ENCODE results near the gene PRG3. TPM values are rescaled to one million over a fixed set of nuclear protein-coding genes. Genes with fewer than 3 reads are reported as not detected.

The PRG3 gene
- total and polyA plus RNA-seq, 2 donors (not counting 1 experiment from before 2014, with no cell fraction given): not detected

DNA sequence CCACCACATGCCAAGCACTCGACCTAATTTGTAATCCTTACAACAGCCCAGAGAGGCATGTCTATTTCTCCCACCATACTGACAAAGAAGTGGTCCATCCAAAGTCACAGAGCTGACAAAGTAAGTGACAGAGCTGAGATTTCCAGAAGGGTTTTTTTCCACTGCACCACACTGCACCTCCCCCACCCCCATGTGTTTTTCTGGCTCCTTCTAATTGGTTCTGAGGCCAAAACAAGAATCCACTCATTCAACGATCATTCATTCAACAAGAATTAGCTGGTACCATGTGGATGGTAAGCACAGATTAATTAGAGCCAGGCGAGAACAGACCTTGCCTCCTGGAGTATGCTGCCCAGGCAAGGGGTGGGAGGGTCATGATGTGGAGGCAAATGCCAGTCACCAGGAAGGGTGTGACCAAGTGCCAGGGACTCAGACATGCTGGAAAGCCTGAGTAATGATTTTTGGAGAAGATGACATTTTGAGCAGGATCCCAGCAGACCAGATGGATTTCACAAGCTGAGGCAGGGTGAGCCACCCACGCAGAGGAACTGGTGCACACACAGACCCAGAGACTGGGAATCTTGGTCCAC lies 24.4 kb upstream of the PRG3 start:
- CTCF ChIA-PET: no interaction called here
- Histone ChIP-seq H3K9ac (ENCODE audit: low read length) (no peak overlapping the region), H2AFZ (ENCODE audit: insufficient read depth, low read depth, low read length, poor library complexity, severe bottlenecking) (no peak overlapping the region), H3K4me1 (ENCODE audit: control insufficient read depth in 2 of 2, insufficient read depth in 2 of 2, low read length in 2 of 2) (no peaks in the 10 kb centered on the region), H4K20me1 (ENCODE audit: control insufficient read depth, insufficient read depth, low read length, poor library complexity, severe bottlenecking) (no peaks in the 10 kb centered on the region), H3K27me3 (replicated peaks in 1 of 4; ENCODE audit: control extremely low read depth in 1 of 4, control insufficient read depth in 3 of 4, insufficient read depth in 4 of 4, low read length in 3 of 4) (no peaks in the 10 kb centered on the region), H3K79me2 (ENCODE audit: control insufficient read depth, insufficient read depth, low read length) (no peaks in the 10 kb centered on the region), H3K4me2 (replicated peaks; ENCODE audit: low read depth, low read length, poor library complexity, severe bottlenecking) (no peak overlapping the region), H3K36me3 (replicated peaks in 1 of 2; ENCODE audit: control extremely low read depth in 1 of 2, control insufficient read depth in 1 of 2, extremely low read depth in 1 of 2, insufficient read depth in 2 of 2, low read length in 1 of 2) (peaks cover 2 to 8% of the 10 kb centered on the region in 2 experiments), H3K27ac (ENCODE audit: low read length in 2 of 2) (no peak overlapping the region), H3K4me3 (ENCODE audit: control extremely low read depth in 1 of 5, extremely low read depth in 1 of 5, insufficient read depth in 1 of 5, low read depth in 2 of 5, low read length in 4 of 5) (no peak overlapping the region), H3K9me3 (ENCODE audit: control extremely low read depth in 1 of 3, control insufficient read depth in 2 of 3, insufficient read depth in 1 of 3, low read length in 2 of 3) (peaks cover 0 to 3% (median 0%) of the 10 kb centered on the region in 3 donors)
- intact Hi-C loops (cut with micrococcal nuclease): no loop called here
- H3K27ac Mint-ChIP-seq: no peak overlapping the region
- WGBS (ENCODE audit: insufficient coverage): 88% methylated on average over 2 of the region's 4 CpGs
- POLR2A ChIA-PET: no interaction called here
- DNase-seq: no peak
- peaks cover 11% of the 10 kb centered on the region for H3K4me1 Mint-ChIP-seq
- H3K4me3 Mint-ChIP-seq: no peak overlapping the region
- H3K27me3 Mint-ChIP-seq: no peaks in the 10 kb centered on the region
- TF ChIP-seq, protein P1, sequence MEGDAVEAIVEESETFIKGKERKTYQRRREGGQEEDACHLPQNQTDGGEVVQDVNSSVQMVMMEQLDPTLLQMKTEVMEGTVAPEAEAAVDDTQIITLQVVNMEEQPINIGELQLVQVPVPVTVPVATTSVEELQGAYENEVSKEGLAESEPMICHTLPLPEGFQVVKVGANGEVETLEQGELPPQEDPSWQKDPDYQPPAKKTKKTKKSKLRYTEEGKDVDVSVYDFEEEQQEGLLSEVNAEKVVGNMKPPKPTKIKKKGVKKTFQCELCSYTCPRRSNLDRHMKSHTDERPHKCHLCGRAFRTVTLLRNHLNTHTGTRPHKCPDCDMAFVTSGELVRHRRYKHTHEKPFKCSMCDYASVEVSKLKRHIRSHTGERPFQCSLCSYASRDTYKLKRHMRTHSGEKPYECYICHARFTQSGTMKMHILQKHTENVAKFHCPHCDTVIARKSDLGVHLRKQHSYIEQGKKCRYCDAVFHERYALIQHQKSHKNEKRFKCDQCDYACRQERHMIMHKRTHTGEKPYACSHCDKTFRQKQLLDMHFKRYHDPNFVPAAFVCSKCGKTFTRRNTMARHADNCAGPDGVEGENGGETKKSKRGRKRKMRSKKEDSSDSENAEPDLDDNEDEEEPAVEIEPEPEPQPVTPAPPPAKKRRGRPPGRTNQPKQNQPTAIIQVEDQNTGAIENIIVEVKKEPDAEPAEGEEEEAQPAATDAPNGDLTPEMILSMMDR (IDR thresholded peaks at IDR 0.05): no peak
- no peak for TF ChIP-seq EZH2 (IDR thresholded peaks at IDR 0.05; ENCODE audit: borderline replicate concordance, insufficient read depth, low read depth, low read length, poor library complexity, severe bottlenecking)
- no peaks in the 10 kb centered on the region for H3K9me3 Mint-ChIP-seq (ENCODE audit: insufficient read depth)
- ATAC-seq (ENCODE audit: low read depth): no peak

DNA sequence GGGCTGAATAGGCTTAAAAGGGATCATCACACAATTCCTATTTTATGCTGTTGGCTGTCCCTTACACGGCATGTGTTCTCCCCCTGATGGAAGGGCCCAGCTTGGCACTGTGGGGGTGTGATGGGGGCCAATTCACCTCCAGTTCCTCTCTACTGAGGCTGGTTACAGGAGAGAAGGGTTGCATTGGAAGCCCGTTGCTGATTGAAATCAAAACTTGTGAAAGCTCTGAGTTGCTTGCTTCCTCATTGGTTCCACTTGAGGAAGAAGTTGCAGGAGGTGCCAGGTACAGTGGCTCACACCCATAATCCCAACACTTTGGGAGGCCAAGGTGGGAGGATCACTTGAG lies 22.8 kb upstream of the PRG3 start:
- no peak overlapping the region for H3K27ac Mint-ChIP-seq

More for the DNA sequence above, 22.8 kb upstream of the PRG3 start:
- no peak overlapping the region for H3K9ac ChIP-seq (ENCODE audit: low read length)
- no peak for DNase-seq
- H3K27me3 ChIP-seq (replicated peaks in 1 of 4; ENCODE audit: control extremely low read depth in 1 of 4, control insufficient read depth in 3 of 4, insufficient read depth in 4 of 4, low read length in 3 of 4): no peaks in the 10 kb centered on the region
- H3K4me1 Mint-ChIP-seq: peaks cover 11% of the 10 kb centered on the region
- H3K4me3 ChIP-seq (ENCODE audit: control extremely low read depth in 1 of 5, extremely low read depth in 1 of 5, insufficient read depth in 1 of 5, low read depth in 2 of 5, low read length in 4 of 5): no peak overlapping the region
- no peaks in the 10 kb centered on the region for H3K79me2 ChIP-seq (ENCODE audit: control insufficient read depth, insufficient read depth, low read length)
- no CpG with 5 or more reads among the region's 2 CpGs for WGBS (ENCODE audit: insufficient coverage)
- H3K4me3 Mint-ChIP-seq: no peak overlapping the region
- H3K27ac ChIP-seq (ENCODE audit: low read length in 2 of 2): no peak overlapping the region
- peaks cover 2 to 8% of the 10 kb centered on the region in 2 experiments for H3K36me3 ChIP-seq (replicated peaks in 1 of 2; ENCODE audit: control extremely low read depth in 1 of 2, control insufficient read depth in 1 of 2, extremely low read depth in 1 of 2, insufficient read depth in 2 of 2, low read length in 1 of 2)
- H3K4me2 ChIP-seq (replicated peaks; ENCODE audit: low read depth, low read length, poor library complexity, severe bottlenecking): no peak overlapping the region
- no peaks in the 10 kb centered on the region for H4K20me1 ChIP-seq (ENCODE audit: control insufficient read depth, insufficient read depth, low read length, poor library complexity, severe bottlenecking)
- POLR2A ChIA-PET: no interaction called here
- H3K4me1 ChIP-seq (ENCODE audit: control insufficient read depth in 2 of 2, insufficient read depth in 2 of 2, low read length in 2 of 2): no peaks in the 10 kb centered on the region
- CTCF ChIA-PET: no interaction called here
- H3K27me3 Mint-ChIP-seq: no peaks in the 10 kb centered on the region
- H3K9me3 ChIP-seq (ENCODE audit: control extremely low read depth in 1 of 3, control insufficient read depth in 2 of 3, insufficient read depth in 1 of 3, low read length in 2 of 3): peaks cover 0 to 3% (median 0%) of the 10 kb centered on the region in 3 donors
- no peaks in the 10 kb centered on the region for H3K9me3 Mint-ChIP-seq (ENCODE audit: insufficient read depth)
- TF ChIP-seq EZH2 (IDR thresholded peaks at IDR 0.05; ENCODE audit: borderline replicate concordance, insufficient read depth, low read depth, low read length, poor library complexity, severe bottlenecking): no peak
- TF ChIP-seq, protein P1 (IDR thresholded peaks at IDR 0.05): no peak
- H2AFZ ChIP-seq (ENCODE audit: insufficient read depth, low read depth, low read length, poor library complexity, severe bottlenecking): no peak overlapping the region
- intact Hi-C loops (cut with micrococcal nuclease): no loop called here
- no peak for ATAC-seq (ENCODE audit: low read depth)

Measured in B cell (primary cell).